ENCODE results near the gene ANKRD12. TPM values are rescaled to one million over a fixed set of nuclear protein-coding genes. Genes with fewer than 3 reads are reported as not detected.

The ANKRD12 gene
- total RNA-seq, 3 donors from 2014 or later: 47.7 to 66.9 (median 51.5) TPM

GRCh38 chr18:9334973-9335696 is 198.6 kb downstream of the ANKRD12 start:
- Histone ChIP-seq H3K4me1 (no peaks in the 10 kb centered on the region), H3K9me3 (no peaks in the 10 kb centered on the region), H3K36me3 (no peaks in the 10 kb centered on the region), H3K27ac (peak overlapping the region; percentile 78 to 84), H3K27me3 (no peaks in the 10 kb centered on the region), H3K4me3 (peak overlapping the region; percentile 84)
- peak; percentile 20 to 53 for DNase-seq (ENCODE audit: low spot score in 2 of 2)
- TF ChIP-seq POLR2A (IDR thresholded peaks at IDR 0.05): no peak
- TF ChIP-seq POLR2AphosphoS5 (IDR thresholded peaks at IDR 0.05): no peak
- no peak for TF ChIP-seq CTCF (IDR thresholded peaks at IDR 0.05)
- intact Hi-C loops (cut with DNase I; ENCODE audit: low total_unique reads): no loop called here

Other genes starting within 250 kb of the ANKRD12 start
- 100 to 1,000 TPM; 106 to 116 (median 113) TPM for gene NDUFV2, start 34.1 kb upstream of the ANKRD12 start, total RNA-seq
- 10 to 100 TPM; 34.4 to 45.9 (median 42.7) TPM for gene TWSG1, start 198.0 kb downstream of the ANKRD12 start, total RNA-seq

Data from breast epithelium (tissue), 4 donors.